HCT116 (cell line): Measurements from ENCODE around the gene EIF4E1B.

ENCODE experiments used
- CTCF ChIP-seq, 3 experiments: fragments of 200-600 bp in 1 of 3; sonication (generic) in 1 of 3; IDR thresholded peaks in 2 of 3; conservative IDR thresholded peaks in 1 of 3; 2 replicates each; pipeline ENCODE4 v1.5.1; 2012 to 2017; ENCODE audit warnings: low read depth in 2 of 3, low read length in 2 of 3, antibody characterized with exemption in 1 of 3, borderline replicate concordance in 1 of 3, control low read depth in 1 of 3, mild to moderate bottlenecking in 1 of 3, mixed read lengths in 1 of 3, mixed run types in 1 of 3, moderate library complexity in 1 of 3; ENCODE audit not compliant: insufficient read depth in 1 of 3
- ELF1 ChIP-seq: IDR thresholded peaks from 2 replicates; pipeline ENCODE4 v1.6.1; 2012; ENCODE audit warnings: low read depth, borderline replicate concordance

- TF ChIP-seq CTCF (IDR thresholded peaks at IDR 0.05 in 2 of 3, conservative IDR thresholded peaks at IDR 0.05 in 1 of 3; ENCODE audit: borderline replicate concordance in 1 of 3, insufficient read depth in 1 of 3, low read depth in 2 of 3, low read length in 2 of 3), result no peak
- TF ChIP-seq ELF1, result no peak
Observed at GRCh38 chr5:176601901-176602482, 28.5 kb upstream of the EIF4E1B start.
